SU-DHL-6 (cell line): Measurements from ENCODE around the gene MITF.

Experiments used
- H2AFZ ChIP-seq: fragments of 200-600 bp; sonication (generic); 2 replicates; pipeline ENCODE4 v1.6.1; 2014; ENCODE audit warnings: low read depth, mild to moderate bottlenecking, moderate library complexity, mixed read lengths, antibody characterized with exemption, low read length; ENCODE audit not compliant: severe bottlenecking
- H3F3A ChIP-seq: fragments of 200-600 bp; shearing (Covaris generic); 2 replicates; pipeline ENCODE4 v1.6.0; 2016; ENCODE audit warnings: antibody characterized with exemption, mild to moderate bottlenecking; ENCODE audit not compliant: insufficient read depth
- H3K27ac ChIP-seq: fragments of 200-600 bp; sonication (generic); 2 replicates; pipeline ENCODE4 v1.5.1; 2016; ENCODE audit warnings: low read depth, mild to moderate bottlenecking, low read length, moderate library complexity, mixed read lengths
- H3K27me3 ChIP-seq: fragments of 200-600 bp; sonication (generic), shearing (Covaris generic); 2 replicates; pipeline ENCODE4 v1.6.0; 2014; ENCODE audit warnings: mild to moderate bottlenecking, low read length
- H3K36me3 ChIP-seq: fragments of 200-600 bp; sonication (generic); 2 replicates; pipeline ENCODE4 v1.6.1; 2014; ENCODE audit warnings: mild to moderate bottlenecking, low read length, mixed read lengths
- H3K4me2 ChIP-seq: fragments of 300-600, 200-600 bp; shearing (Covaris generic), sonication (generic); 2 replicates; pipeline ENCODE4 v1.6.0; 2014; ENCODE audit warnings: low read length, low read depth, mild to moderate bottlenecking; ENCODE audit not compliant: poor library complexity, severe bottlenecking
- H3K4me3 ChIP-seq: fragments of 200-600 bp; sonication (generic); 2 replicates; pipeline ENCODE4 v1.5.1; 2014; ENCODE audit warnings: antibody characterized with exemption, low read length, mild to moderate bottlenecking, mixed read lengths; ENCODE audit not compliant: insufficient read depth, poor library complexity, severe bottlenecking
- H3K79me2 ChIP-seq: fragments of 200-600 bp; sonication (generic); 2 replicates; pipeline ENCODE4 v1.6.1; 2014; ENCODE audit warnings: mild to moderate bottlenecking, low read length, moderate library complexity; ENCODE audit not compliant: insufficient read depth
- H3K9ac ChIP-seq: fragments of 200-600 bp; sonication (generic); 2 replicates; pipeline ENCODE4 v1.7.0; 2014; ENCODE audit warnings: mild to moderate bottlenecking, low read length
- H3K9me2 ChIP-seq: fragments of 200-600 bp; sonication (generic); replicated peaks from 2 replicates; pipeline ENCODE4 v1.6.1; 2014; ENCODE audit warnings: low read length; ENCODE audit not compliant: insufficient read depth
- H3K9me3 ChIP-seq: fragments of 200-600 bp; sonication (generic); 2 replicates; pipeline ENCODE4 v1.6.1; 2014; ENCODE audit warnings: low read length, mixed read lengths; ENCODE audit not compliant: insufficient read depth
- H4K20me1 ChIP-seq: fragments of 200-600 bp; sonication (generic); 2 replicates; pipeline ENCODE4 v1.6.1; 2014; ENCODE audit warnings: low read depth, mild to moderate bottlenecking, antibody characterized with exemption, low read length, moderate library complexity, mixed read lengths
- EZH2phosphoT487 ChIP-seq: fragments of 200-600 bp; sonication (generic), shearing (Covaris generic); conservative IDR thresholded peaks from 2 replicates; pipeline ENCODE4 v1.6.1; 2018; ENCODE audit warnings: mild to moderate bottlenecking, antibody characterized with exemption, low read length, moderate library complexity, mixed read lengths
- TF ChIP-seq, protein P1 (sequence below): fragments of 200-600 bp; sonication (generic); IDR thresholded peaks from one replicate; pipeline ENCODE4 v1.5.1; 2017; ENCODE audit warnings: antibody characterized with exemption, mild to moderate bottlenecking, low read length, moderate library complexity; ENCODE audit not compliant: insufficient read depth, poor library complexity, severe bottlenecking

The MITF gene

DNA sequence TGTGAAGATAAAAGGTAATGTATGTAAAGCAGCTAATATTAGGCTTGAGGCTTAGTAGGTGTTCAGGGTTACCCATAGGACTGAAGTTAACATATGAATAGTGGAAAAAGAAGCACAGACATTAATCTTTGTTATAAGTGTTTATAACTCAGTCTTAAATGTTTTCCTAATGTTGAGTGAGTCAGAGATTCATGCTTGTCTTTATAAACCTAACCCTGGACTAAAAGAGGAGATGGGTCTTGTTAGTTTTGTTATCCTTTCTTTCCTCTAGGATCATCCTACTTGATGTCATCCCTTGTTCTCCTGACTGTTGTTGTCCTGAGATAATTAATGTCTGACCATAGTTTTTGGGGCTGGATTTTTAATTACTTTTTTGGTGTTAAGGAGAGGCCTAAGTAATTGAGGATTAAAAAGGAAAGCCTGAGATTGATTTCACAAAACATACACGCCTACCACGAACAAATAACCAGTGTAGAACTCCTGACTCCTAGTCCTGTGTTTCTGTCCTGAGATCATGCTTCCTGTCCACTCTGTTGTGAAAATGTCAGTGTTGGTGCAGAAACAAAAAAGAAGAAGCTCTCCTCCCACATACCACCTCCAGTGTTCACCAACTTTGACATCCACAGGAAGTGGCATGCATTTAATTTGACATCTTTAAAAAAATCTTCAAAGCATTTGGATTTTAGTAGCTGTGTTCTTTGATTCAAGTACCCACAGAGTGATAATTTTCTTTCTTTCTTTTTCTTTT is 8.4 kb downstream of the MITF start:
- no peak overlapping the region for H3K9ac ChIP-seq
- H3K36me3 ChIP-seq, result no peaks in the 10 kb centered on the region
- no peak overlapping the region for H3K27ac ChIP-seq
- no peaks in the 10 kb centered on the region for H3K9me3 ChIP-seq
- H3K79me2 ChIP-seq, result no peaks in the 10 kb centered on the region
- TF ChIP-seq, protein P1, sequence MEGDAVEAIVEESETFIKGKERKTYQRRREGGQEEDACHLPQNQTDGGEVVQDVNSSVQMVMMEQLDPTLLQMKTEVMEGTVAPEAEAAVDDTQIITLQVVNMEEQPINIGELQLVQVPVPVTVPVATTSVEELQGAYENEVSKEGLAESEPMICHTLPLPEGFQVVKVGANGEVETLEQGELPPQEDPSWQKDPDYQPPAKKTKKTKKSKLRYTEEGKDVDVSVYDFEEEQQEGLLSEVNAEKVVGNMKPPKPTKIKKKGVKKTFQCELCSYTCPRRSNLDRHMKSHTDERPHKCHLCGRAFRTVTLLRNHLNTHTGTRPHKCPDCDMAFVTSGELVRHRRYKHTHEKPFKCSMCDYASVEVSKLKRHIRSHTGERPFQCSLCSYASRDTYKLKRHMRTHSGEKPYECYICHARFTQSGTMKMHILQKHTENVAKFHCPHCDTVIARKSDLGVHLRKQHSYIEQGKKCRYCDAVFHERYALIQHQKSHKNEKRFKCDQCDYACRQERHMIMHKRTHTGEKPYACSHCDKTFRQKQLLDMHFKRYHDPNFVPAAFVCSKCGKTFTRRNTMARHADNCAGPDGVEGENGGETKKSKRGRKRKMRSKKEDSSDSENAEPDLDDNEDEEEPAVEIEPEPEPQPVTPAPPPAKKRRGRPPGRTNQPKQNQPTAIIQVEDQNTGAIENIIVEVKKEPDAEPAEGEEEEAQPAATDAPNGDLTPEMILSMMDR, result no peak
- no peak for TF ChIP-seq EZH2phosphoT487
- no peaks in the 10 kb centered on the region for H3K9me2 ChIP-seq
- no peak overlapping the region for H3K4me2 ChIP-seq
- no peaks in the 10 kb centered on the region for H3F3A ChIP-seq
- no peaks in the 10 kb centered on the region for H4K20me1 ChIP-seq
- no peak overlapping the region for H3K4me3 ChIP-seq
- no peaks in the 10 kb centered on the region for H3K27me3 ChIP-seq
- H2AFZ ChIP-seq, result no peak overlapping the region

GRCh38 chr3:69748503-69748902 is 9.2 kb downstream of the MITF start:
- Histone ChIP-seq H3K27ac (no peak overlapping the region), H3K4me2 (no peak overlapping the region), H3K36me3 (no peaks in the 10 kb centered on the region), H3K27me3 (no peaks in the 10 kb centered on the region), H4K20me1 (no peaks in the 10 kb centered on the region), H3K9ac (no peak overlapping the region), H2AFZ (no peak overlapping the region), H3F3A (no peaks in the 10 kb centered on the region), H3K79me2 (no peaks in the 10 kb centered on the region), H3K4me3 (no peak overlapping the region), H3K9me2 (no peaks in the 10 kb centered on the region), H3K9me3 (no peaks in the 10 kb centered on the region)
- TF ChIP-seq, protein P1, result no peak
- no peak for TF ChIP-seq EZH2phosphoT487

DNA sequence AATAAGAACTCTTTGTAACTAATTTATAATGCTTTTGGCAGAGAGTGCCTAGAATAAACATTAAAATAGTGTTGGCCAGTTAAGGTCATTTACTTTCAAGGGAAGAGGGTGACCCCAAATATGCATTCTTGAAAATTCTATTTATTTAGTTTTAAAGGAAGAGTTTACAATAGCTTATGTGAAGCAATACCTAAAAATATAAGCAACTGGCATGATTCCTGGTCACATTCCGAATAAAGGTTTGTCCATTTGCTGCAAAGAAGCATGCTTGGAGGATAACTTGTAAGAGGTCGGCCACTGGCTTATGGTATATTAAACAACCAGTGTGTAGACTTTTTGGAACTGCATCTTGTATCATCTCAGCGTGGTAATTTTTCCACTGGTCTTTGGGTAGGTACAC is 10.2 kb downstream of the MITF start:
- Histone ChIP-seq H2AFZ (no peak overlapping the region), H3K9ac (no peak overlapping the region), H3K79me2 (no peaks in the 10 kb centered on the region), H3K9me2 (no peaks in the 10 kb centered on the region), H3K36me3 (no peaks in the 10 kb centered on the region), H3K9me3 (no peaks in the 10 kb centered on the region), H3K4me3 (no peak overlapping the region), H3K27me3 (no peaks in the 10 kb centered on the region), H3F3A (no peaks in the 10 kb centered on the region), H3K27ac (no peak overlapping the region), H3K4me2 (no peak overlapping the region), H4K20me1 (no peaks in the 10 kb centered on the region)
- TF ChIP-seq EZH2phosphoT487, result no peak
- TF ChIP-seq, protein P1, result no peak
